Measurements from ENCODE around the gene PLET1.
A peak's percentile ranks its signal among the peaks of the same experiment; 100 is the strongest.
"Not testable (repeated sequence)": the region's sequence is repeated elsewhere in the genome, so short reads cannot be mapped to it uniquely, and the experiment has no call there.

The PLET1 gene

DNA sequence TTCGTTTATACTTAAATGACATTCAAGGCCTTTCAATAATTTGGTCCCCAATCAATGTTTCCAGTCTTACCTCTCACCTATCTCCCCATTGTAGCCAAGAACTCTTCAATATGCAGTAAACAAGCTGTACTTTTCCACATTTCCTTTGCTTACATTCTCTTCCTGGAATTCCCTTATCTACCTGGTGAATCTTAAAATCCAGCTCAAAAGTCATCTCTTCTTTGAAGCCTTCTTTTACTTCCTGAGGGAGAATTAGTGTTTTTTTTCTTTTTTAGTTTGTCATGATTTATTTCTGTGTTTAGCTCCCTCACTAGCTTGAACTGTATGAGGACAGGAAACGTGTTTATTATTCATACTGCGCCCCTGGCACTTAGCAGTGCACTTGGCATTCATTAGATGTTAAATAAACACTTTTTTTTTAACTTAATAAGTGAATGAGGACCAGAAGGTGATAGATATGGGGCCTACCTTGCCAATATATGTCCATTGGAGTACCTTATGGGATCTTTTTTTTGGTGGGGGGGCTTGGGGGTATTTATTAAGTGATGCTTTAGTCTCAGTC lies 39.3 kb downstream of the PLET1 start:
- H3K27ac Mint-ChIP-seq, result no peak overlapping the region
- H3K27me3 Mint-ChIP-seq, result no peaks in the 10 kb centered on the region
- ATAC-seq (no peak), DNase-seq (no peak)
- H3K9me3 Mint-ChIP-seq, result no peaks in the 10 kb centered on the region
- H3K4me1 Mint-ChIP-seq, result peaks cover 8% of the 10 kb centered on the region
- H3K4me3 Mint-ChIP-seq, result no peak overlapping the region
- no peaks in the 10 kb centered on the region for H3K36me3 Mint-ChIP-seq (ENCODE audit: low read depth)

DNA sequence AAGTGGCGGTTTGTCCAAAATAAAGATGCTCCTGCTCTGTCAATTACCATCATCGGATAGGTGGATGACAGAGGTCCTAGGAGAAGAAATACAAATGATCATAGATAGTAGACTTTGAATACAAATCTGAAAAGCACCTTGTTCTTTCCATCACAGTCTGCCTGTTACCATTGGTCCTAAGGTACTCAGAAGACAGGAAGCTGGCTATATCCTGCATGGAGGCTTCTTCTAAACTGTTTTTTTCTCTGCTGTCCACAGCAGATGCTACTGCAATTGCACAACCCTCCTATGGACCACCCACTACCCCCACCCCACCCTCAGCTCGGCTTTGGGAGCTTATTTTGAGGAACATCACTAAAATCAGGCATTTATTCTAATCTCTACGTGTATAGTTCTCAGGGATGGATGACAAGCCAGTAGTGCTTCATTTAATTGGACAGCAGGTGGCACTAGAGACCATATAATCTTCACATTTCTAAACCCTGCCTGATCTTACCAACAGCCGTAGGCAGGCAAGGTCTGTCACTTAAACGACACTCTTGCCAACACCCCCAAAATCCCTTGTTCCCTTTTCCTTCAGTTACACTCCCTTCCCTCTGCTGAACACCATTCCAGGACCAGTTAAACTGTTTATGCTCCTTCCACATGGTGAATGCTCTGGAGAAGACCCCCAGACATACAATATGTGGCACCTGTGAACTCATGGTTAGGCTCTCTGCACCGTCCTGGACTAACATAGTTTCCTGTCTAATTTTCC lies 41.0 kb downstream of the PLET1 start:
- DNase-seq (peak; percentile 22), ATAC-seq (peak; percentile 94)
- H3K9me3 Mint-ChIP-seq, result no peaks in the 10 kb centered on the region
- no peaks in the 10 kb centered on the region for H3K36me3 Mint-ChIP-seq (ENCODE audit: low read depth)
- H3K4me3 Mint-ChIP-seq, result no peak overlapping the region
- H3K4me1 Mint-ChIP-seq, result peaks cover 2% of the 10 kb centered on the region
- no peak overlapping the region for H3K27ac Mint-ChIP-seq
- H3K27me3 Mint-ChIP-seq, result no peaks in the 10 kb centered on the region

DNA sequence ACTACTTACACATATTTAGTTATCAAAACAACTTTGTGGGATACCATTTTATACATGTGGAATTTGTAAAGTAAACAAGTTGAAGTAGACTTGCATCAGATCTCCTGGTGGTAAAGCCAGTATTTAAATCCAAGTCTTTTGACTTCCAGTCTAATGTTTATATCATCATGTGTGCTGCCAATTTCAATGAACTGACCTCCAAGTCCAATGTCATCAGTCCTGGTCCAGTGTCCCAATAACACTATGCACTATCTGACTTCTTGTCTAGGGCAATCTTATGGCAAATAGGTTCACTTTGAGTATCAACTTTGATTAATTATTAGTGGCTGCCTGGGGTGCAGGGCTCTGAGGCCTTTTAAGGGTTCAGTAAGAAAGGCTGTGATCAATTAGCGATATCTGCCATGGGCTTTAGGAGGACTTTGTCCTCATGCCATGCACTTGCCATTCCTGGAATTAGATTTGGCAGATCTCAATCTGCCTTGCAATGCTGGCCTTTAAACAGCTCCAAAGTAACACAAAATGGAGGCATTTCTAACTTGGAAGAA lies 44.0 kb downstream of the PLET1 start:
- Mint-ChIP-seq H3K27me3 (no peaks in the 10 kb centered on the region), H3K4me1 (peaks cover 12% of the 10 kb centered on the region), H3K4me3 (no peak overlapping the region), H3K27ac (no peak overlapping the region), H3K36me3 (ENCODE audit: low read depth) (no peaks in the 10 kb centered on the region), H3K9me3 (no peaks in the 10 kb centered on the region)
- no peak for DNase-seq
- ATAC-seq, result no peak

DNA sequence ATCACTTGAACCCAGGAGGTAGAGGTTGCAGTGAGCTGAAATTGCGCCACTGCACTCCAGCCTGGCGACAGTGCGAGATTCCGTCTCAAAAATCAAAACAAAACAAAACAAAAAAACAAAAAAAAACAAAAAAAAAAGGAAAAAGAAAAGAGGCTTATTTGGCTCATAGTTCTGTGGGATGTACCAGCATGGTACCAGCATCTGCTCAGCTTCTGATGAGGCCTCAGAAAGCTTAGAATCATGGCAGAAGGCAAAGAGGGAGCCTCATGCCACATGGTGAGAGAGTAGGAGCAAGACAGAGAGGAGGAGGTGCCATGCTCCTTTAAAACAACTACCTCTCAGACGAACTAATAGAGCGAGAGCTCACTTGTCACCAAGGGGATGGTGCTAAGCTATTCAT lies 45.0 kb downstream of the PLET1 start:
- no peak for ATAC-seq
- peaks cover 20% of the 10 kb centered on the region for H3K4me1 Mint-ChIP-seq
- H3K36me3 Mint-ChIP-seq (ENCODE audit: low read depth), result no peaks in the 10 kb centered on the region
- H3K27ac Mint-ChIP-seq, result no peak overlapping the region
- no peak overlapping the region for H3K4me3 Mint-ChIP-seq
- no peaks in the 10 kb centered on the region for H3K27me3 Mint-ChIP-seq
- no peaks in the 10 kb centered on the region for H3K9me3 Mint-ChIP-seq
- no peak for DNase-seq

DNA sequence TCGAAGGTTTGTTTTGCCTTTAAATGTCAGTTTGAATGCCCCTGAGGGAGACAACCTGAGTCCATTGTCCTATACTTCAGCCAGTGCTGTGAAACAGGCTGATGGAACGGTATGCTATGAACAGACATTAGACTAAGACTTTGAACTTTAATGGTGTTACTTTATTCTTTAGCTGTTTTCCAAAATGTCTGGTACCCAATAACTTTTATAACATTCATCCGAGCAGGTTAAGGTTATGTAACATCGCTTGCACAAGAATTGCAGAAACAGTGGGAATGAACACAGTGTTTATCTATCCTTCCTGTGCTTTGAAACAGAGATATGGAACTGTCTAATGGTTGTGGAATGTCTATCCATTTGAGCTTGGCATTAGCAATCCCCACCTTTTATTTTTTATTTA lies 46.9 kb downstream of the PLET1 start:
- ATAC-seq, result no peak
- H3K4me3 Mint-ChIP-seq, result no peak overlapping the region
- H3K4me1 Mint-ChIP-seq, result peaks cover 18% of the 10 kb centered on the region

DNA sequence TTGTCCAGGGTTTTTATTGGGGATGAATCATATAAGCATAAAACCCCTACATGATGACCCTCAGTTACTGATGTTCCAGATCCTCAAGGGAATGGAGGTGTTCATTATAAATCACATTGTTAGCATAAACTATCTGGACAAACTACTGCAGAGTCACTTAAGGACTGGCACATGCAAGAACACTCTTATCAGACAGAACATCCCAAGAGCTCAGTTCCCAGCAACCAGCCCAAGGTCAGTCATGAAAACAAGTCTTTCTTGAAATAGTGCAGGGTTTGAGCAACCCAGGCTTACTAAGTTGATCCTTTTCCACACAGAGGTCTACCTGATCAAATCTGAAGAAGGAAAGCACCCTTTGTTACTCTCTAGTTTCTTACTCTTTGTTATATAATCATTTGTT lies 48.0 kb downstream of the PLET1 start:
- H3K4me1 Mint-ChIP-seq, result peaks cover 18% of the 10 kb centered on the region
- DNase-seq (no peak), ATAC-seq (no peak)
- no peaks in the 10 kb centered on the region for H3K36me3 Mint-ChIP-seq (ENCODE audit: low read depth)
- no peaks in the 10 kb centered on the region for H3K9me3 Mint-ChIP-seq
- H3K27me3 Mint-ChIP-seq, result peaks cover 2% of the 10 kb centered on the region
- no peak overlapping the region for H3K4me3 Mint-ChIP-seq
- no peak overlapping the region for H3K27ac Mint-ChIP-seq

More for the DNA sequence above, 46.9 kb downstream of the PLET1 start:
- Mint-ChIP-seq H3K27ac (no peak overlapping the region), H3K27me3 (peaks cover 2% of the 10 kb centered on the region), H3K36me3 (ENCODE audit: low read depth) (no peaks in the 10 kb centered on the region), H3K9me3 (no peaks in the 10 kb centered on the region)
- DNase-seq, result no peak

DNA sequence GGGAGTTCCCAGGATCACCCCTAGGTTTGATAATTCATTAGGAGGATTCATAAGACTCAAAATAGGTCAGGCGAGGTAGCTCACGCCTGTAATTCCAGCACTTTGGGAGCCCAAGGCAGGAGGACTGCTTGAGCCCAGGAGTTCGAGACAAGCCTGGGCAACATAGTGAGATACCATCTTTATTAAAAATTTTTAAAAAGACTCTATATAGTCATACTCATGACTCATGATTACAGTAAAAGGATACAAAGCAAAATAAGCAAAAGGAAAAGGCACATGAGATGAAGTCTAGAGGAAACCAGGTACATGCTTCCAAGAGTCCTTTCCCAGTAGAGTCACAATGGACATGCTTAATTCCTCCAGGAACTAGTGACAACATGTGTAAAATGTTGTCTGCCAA lies 48.4 kb downstream of the PLET1 start:
- Mint-ChIP-seq H3K36me3 (ENCODE audit: low read depth) (no peaks in the 10 kb centered on the region), H3K9me3 (no peaks in the 10 kb centered on the region), H3K4me1 (peaks cover 18% of the 10 kb centered on the region), H3K27me3 (peaks cover 2% of the 10 kb centered on the region), H3K27ac (no peak overlapping the region), H3K4me3 (no peak overlapping the region)
- DNase-seq, result no peak
- ATAC-seq, result no peak

DNA sequence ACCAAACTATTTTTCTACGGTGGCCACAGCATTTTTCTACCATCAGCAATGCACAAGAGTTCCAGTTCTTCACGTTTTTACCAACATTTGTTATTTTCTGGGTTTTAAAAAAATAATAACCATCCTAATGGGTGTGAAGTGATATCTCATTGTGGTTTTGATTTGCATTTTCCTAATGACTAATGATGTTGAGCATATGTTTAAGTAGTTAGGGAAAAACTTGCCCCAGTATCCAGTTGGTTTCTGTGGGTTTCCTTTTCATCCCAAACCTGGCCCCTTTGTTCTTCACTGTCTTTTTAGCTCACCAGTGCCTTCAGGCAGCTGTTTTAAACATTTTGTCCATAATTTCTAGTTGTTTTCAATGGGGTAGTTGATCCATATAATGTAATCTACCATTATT lies 49.1 kb downstream of the PLET1 start:
- H3K9me3 Mint-ChIP-seq, result no peaks in the 10 kb centered on the region

DNA sequence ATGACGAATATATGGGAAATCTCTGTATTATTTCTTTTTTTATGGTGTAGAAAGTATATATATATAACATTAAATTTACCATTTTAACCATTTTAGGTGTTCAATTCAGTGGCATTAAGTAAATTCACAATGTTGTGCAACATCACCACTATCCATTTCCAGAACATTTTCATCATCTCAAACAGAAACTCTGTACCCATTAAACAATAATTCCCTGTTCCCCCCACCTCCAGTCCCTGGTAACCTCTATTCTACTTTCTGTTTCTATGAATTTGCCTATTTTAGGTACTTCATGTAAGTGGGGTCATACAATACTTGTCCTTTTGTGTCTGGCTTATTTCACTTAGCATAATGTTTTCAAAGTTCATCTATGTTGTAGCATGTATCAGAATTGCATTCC lies 49.8 kb downstream of the PLET1 start:
- peak overlapping the region; percentile 14 for H3K4me3 Mint-ChIP-seq
- no peak overlapping the region for H3K27ac Mint-ChIP-seq
- H3K4me1 Mint-ChIP-seq, result peaks cover 18% of the 10 kb centered on the region
- ATAC-seq (no peak), DNase-seq (no peak)
- H3K36me3 Mint-ChIP-seq (ENCODE audit: low read depth), result no peaks in the 10 kb centered on the region
- peaks cover 2% of the 10 kb centered on the region for H3K27me3 Mint-ChIP-seq
- no peaks in the 10 kb centered on the region for H3K9me3 Mint-ChIP-seq

More for the DNA sequence above, 49.1 kb downstream of the PLET1 start:
- Mint-ChIP-seq H3K27me3 (peaks cover 2% of the 10 kb centered on the region), H3K4me1 (peaks cover 18% of the 10 kb centered on the region), H3K36me3 (ENCODE audit: low read depth) (no peaks in the 10 kb centered on the region), H3K4me3 (no peak overlapping the region), H3K27ac (peak overlapping the region; percentile 55)
- peak; percentile 40 for ATAC-seq
- no peak for DNase-seq

DNA sequence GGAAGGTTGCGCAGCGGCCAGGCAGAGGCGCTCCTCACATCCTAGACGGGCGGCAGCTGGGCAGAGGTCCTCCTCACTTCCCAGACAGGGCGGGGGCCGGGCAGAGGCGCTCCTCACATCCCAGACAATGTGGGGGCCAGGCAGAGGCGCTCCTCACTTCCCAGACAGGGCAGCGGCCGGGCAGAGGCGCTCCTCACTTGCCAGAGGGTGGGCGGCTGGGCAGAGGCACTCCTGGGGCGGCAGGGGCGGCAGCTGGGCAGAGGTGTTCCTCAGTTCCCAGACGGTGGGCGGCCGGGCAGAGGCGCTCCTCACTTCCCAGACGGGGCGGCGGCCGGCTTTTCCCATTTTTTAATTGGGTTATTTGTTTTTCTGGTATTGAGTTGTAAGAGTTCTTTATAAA lies 54.6 kb downstream of the PLET1 start:
- no peak for ATAC-seq
- no peaks in the 10 kb centered on the region for H3K9me3 Mint-ChIP-seq
- no peak for DNase-seq
- H3K27me3 Mint-ChIP-seq, result peaks cover 2% of the 10 kb centered on the region
- no peaks in the 10 kb centered on the region for H3K36me3 Mint-ChIP-seq (ENCODE audit: low read depth)
- H3K4me1 Mint-ChIP-seq, result peaks cover 3% of the 10 kb centered on the region
- no peak overlapping the region for H3K27ac Mint-ChIP-seq
- no peak overlapping the region for H3K4me3 Mint-ChIP-seq

DNA sequence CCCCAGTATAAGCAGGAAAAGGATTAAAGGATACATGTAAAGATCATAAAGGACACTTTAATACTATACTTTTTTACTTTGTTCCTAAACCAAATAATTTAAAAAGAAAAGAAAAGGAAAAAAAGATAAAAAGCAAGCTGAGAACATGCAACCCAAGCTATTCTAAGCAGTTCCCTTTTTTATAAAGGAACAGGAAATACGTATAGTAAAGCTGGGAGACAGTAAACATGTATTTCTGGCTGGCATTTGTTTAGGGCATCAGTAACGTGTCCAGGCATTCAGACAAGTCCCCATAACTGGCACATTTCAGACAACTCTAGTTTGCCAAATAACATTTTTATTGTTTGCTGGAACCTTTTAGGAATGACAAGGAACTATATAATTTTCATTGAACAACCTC lies 60.4 kb downstream of the PLET1 start:
- H3K36me3 Mint-ChIP-seq (ENCODE audit: low read depth), result no peaks in the 10 kb centered on the region

DNA sequence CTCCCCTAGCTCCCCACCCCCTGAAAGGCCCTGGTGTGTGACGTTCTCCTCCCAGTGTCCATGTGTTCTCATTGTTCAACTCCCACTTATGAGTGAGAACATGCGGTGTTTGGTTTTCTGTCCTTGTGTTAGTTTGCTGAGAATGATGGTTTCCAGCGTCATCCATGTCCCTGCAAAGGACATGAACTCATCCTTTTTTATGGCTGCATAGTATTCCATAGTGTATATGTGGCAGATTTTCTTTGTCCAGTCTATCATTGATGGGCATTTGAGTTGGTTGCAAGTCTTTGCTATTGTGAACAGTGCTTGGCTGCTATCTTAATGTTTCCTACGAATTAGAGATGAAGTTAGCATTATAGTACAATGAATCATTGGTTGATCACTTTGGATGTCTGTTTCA lies 61.6 kb downstream of the PLET1 start:
- H3K27ac Mint-ChIP-seq, result not testable (repeated sequence)

More for the DNA sequence above, 60.4 kb downstream of the PLET1 start:
- Mint-ChIP-seq H3K27me3 (no peaks in the 10 kb centered on the region), H3K4me3 (no peak overlapping the region), H3K27ac (no peak overlapping the region), H3K9me3 (no peaks in the 10 kb centered on the region), H3K4me1 (no peaks in the 10 kb centered on the region)
- DNase-seq, result no peak
- no peak for ATAC-seq

More for the DNA sequence above, 61.6 kb downstream of the PLET1 start:
- not testable (repeated sequence) for H3K4me3 Mint-ChIP-seq; DNase-seq; H3K36me3 Mint-ChIP-seq (ENCODE audit: low read depth); ATAC-seq; H3K9me3 Mint-ChIP-seq; H3K4me1 Mint-ChIP-seq; H3K27me3 Mint-ChIP-seq

Data from activated naive CD8-positive, alpha-beta T cell treated with anti-CD3 and anti-CD28 coated beads, Interleukin-2, amount 50 U/mL, for 24 hours (primary cell).